Measurements from ENCODE around the gene WDHD1.
"Not testable (repeated sequence)": the region's sequence is repeated elsewhere in the genome, so short reads cannot be mapped to it uniquely, and the experiment has no call there.

The WDHD1 gene

GRCh38 chr14:55047301-55048053 is 20.6 kb upstream of the WDHD1 start:
- DNase-seq (ENCODE audit: low read depth in 2 of 2, low spot score in 1 of 2) = no peak

- DNase-seq (ENCODE audit: low read depth in 2 of 2, low spot score in 1 of 2) = no peak
These were observed 18.2 kb upstream of the WDHD1 start for GRCh38 chr14:55045087-55045486.

GRCh38 chr14:55043528-55043927 is 16.6 kb upstream of the WDHD1 start:
- DNase-seq (ENCODE audit: low read depth in 2 of 2, low spot score in 1 of 2) = no peak

GRCh38 chr14:55038708-55039107 is 11.8 kb upstream of the WDHD1 start:
- DNase-seq (ENCODE audit: low read depth in 2 of 2, low spot score in 1 of 2) = no peak

GRCh38 chr14:55037995-55038394 is 11.1 kb upstream of the WDHD1 start:
- DNase-seq (ENCODE audit: low read depth in 2 of 2, low spot score in 1 of 2) = not testable (repeated sequence)

GRCh38 chr14:55031190-55031589 is 4.3 kb upstream of the WDHD1 start:
- no peak for DNase-seq (ENCODE audit: low read depth in 2 of 2, low spot score in 1 of 2)

- DNase-seq (ENCODE audit: low read depth in 2 of 2, low spot score in 1 of 2) = no peak
These were observed 1.6 kb upstream of the WDHD1 start for GRCh38 chr14:55028476-55028875.

GRCh38 chr14:55028066-55028465 is 1.2 kb upstream of the WDHD1 start:
- DNase-seq (ENCODE audit: low read depth in 2 of 2, low spot score in 1 of 2) = no peak

GRCh38 chr14:55026441-55026792 is 482 bp downstream of the WDHD1 start:
- no peak for DNase-seq (ENCODE audit: low read depth in 2 of 2, low spot score in 1 of 2)

- no peak for DNase-seq (ENCODE audit: low read depth in 2 of 2, low spot score in 1 of 2)
These were observed 951 bp downstream of the WDHD1 start for GRCh38 chr14:55025948-55026347.

GRCh38 chr14:55024365-55024764 is 2.5 kb downstream of the WDHD1 start:
- DNase-seq (ENCODE audit: low read depth in 2 of 2, low spot score in 1 of 2) = not testable (repeated sequence)

- no peak for DNase-seq (ENCODE audit: low read depth in 2 of 2, low spot score in 1 of 2)
These were observed 6.8 kb downstream of the WDHD1 start for GRCh38 chr14:55019968-55020554.

- no peak for DNase-seq (ENCODE audit: low read depth in 2 of 2, low spot score in 1 of 2)
These were observed 11.9 kb downstream of the WDHD1 start for GRCh38 chr14:55015006-55015405.

- DNase-seq (ENCODE audit: low read depth in 2 of 2, low spot score in 1 of 2) = no peak
These were observed 21.8 kb downstream of the WDHD1 start for GRCh38 chr14:55005071-55005470.

- no peak for DNase-seq (ENCODE audit: low read depth in 2 of 2, low spot score in 1 of 2)
These were observed 26.5 kb downstream of the WDHD1 start for GRCh38 chr14:55000381-55000780.

- no peak for DNase-seq (ENCODE audit: low read depth in 2 of 2, low spot score in 1 of 2)
These were observed 41.7 kb downstream of the WDHD1 start for GRCh38 chr14:54985156-54985555.

- DNase-seq (ENCODE audit: low read depth in 2 of 2, low spot score in 1 of 2) = no peak
These were observed 45.2 kb downstream of the WDHD1 start for GRCh38 chr14:54981698-54982097.

GRCh38 chr14:54979039-54979438 is 47.9 kb downstream of the WDHD1 start:
- no peak for DNase-seq (ENCODE audit: low read depth in 2 of 2, low spot score in 1 of 2)

GRCh38 chr14:54976316-54976715 is 50.6 kb downstream of the WDHD1 start:
- DNase-seq (ENCODE audit: low read depth in 2 of 2, low spot score in 1 of 2) = no peak

GRCh38 chr14:54975856-54976255 is 51.0 kb downstream of the WDHD1 start:
- DNase-seq (ENCODE audit: low read depth in 2 of 2, low spot score in 1 of 2) = no peak

GRCh38 chr14:54974788-54975414 is 52.0 kb downstream of the WDHD1 start:
- no peak for DNase-seq (ENCODE audit: low read depth in 2 of 2, low spot score in 1 of 2)

GRCh38 chr14:54967496-54967895 is 59.4 kb downstream of the WDHD1 start:
- DNase-seq (ENCODE audit: low read depth in 2 of 2, low spot score in 1 of 2) = no peak

GRCh38 chr14:54955143-54955542 is 71.8 kb downstream of the WDHD1 start:
- no peak for DNase-seq (ENCODE audit: low read depth in 2 of 2, low spot score in 1 of 2)

Data from stimulated activated CD8-positive, alpha-beta memory T cell treated with anti-CD3 and anti-CD28 coated beads, Interleukin-4, amount 100 ng/mL, for 1 hour (primary cell).